Measurements from ENCODE around the gene POLR1F. TPM values are rescaled to one million over a fixed set of nuclear protein-coding genes. Genes with fewer than 3 reads are reported as not detected.

The POLR1F gene
- total RNA-seq, 2 donors from 2014 or later: 15.2 to 19.0 TPM

GRCh38 chr7:19665399-19666008 is 43.3 kb downstream of the POLR1F start:
- no peaks in the 10 kb centered on the region for H3K4me1 ChIP-seq (ENCODE audit: control insufficient read depth, insufficient read depth, low read length)
- Mint-ChIP-seq H3K27ac (no peak overlapping the region), H3K36me3 (ENCODE audit: low read depth) (no peaks in the 10 kb centered on the region), H3K4me3 (no peak overlapping the region), H3K4me1 (no peaks in the 10 kb centered on the region), H3K27me3 (ENCODE audit: insufficient read depth) (no peaks in the 10 kb centered on the region), H3K9me3 (no peaks in the 10 kb centered on the region)
- H3K9me3 ChIP-seq (ENCODE audit: control insufficient read depth, low read length): no peaks in the 10 kb centered on the region
- peaks cover 4% of the 10 kb centered on the region for H3K27me3 ChIP-seq (ENCODE audit: control insufficient read depth, insufficient read depth, low read length, poor library complexity, severe bottlenecking)
- H3K4me3 ChIP-seq (ENCODE audit: low read length): no peak overlapping the region
- WGBS, 2 experiments (ENCODE audit: insufficient coverage in 1 of 2, insufficient read length in 1 of 2): no CpG with 5 or more reads among the region's 1 CpG
- H3K27ac ChIP-seq (ENCODE audit: low read depth, low read length): no peak overlapping the region
- H3K9ac ChIP-seq (ENCODE audit: extremely low read depth, low read length, poor library complexity, severe bottlenecking): no peak overlapping the region
- TF ChIP-seq CTCF (conservative IDR thresholded peaks at IDR 0.05): peak; percentile 82
- H3K36me3 ChIP-seq (ENCODE audit: control insufficient read depth, insufficient read depth, low read length): no peaks in the 10 kb centered on the region
- DNase-seq: no peak

- Histone ChIP-seq H3K9me3 (ENCODE audit: control insufficient read depth, low read length) (no peaks in the 10 kb centered on the region), H3K27me3 (ENCODE audit: control insufficient read depth, insufficient read depth, low read length, poor library complexity, severe bottlenecking) (peaks cover 4% of the 10 kb centered on the region), H3K36me3 (ENCODE audit: control insufficient read depth, insufficient read depth, low read length) (no peaks in the 10 kb centered on the region), H3K4me3 (ENCODE audit: low read length) (no peak overlapping the region), H3K4me1 (ENCODE audit: control insufficient read depth, insufficient read depth, low read length) (no peaks in the 10 kb centered on the region), H3K9ac (ENCODE audit: extremely low read depth, low read length, poor library complexity, severe bottlenecking) (no peak overlapping the region), H3K27ac (ENCODE audit: low read depth, low read length) (no peak overlapping the region)
- no peak for DNase-seq
- H3K27ac Mint-ChIP-seq: no peak overlapping the region
- no peaks in the 10 kb centered on the region for H3K27me3 Mint-ChIP-seq (ENCODE audit: insufficient read depth)
- H3K4me1 Mint-ChIP-seq: no peaks in the 10 kb centered on the region
- no peaks in the 10 kb centered on the region for H3K9me3 Mint-ChIP-seq
- H3K36me3 Mint-ChIP-seq (ENCODE audit: low read depth): no peaks in the 10 kb centered on the region
- WGBS, 2 experiments (ENCODE audit: insufficient coverage in 1 of 2, insufficient read length in 1 of 2): 74 to 86% methylated on average over 1 to 3 of the region's 4 CpGs
- TF ChIP-seq CTCF (conservative IDR thresholded peaks at IDR 0.05): no peak
- H3K4me3 Mint-ChIP-seq: no peak overlapping the region
Observed at GRCh38 chr7:19663816-19664462, 44.9 kb downstream of the POLR1F start.

- Histone ChIP-seq H3K9ac (ENCODE audit: extremely low read depth, low read length, poor library complexity, severe bottlenecking) (no peak overlapping the region), H3K9me3 (ENCODE audit: control insufficient read depth, low read length) (peaks cover 6% of the 10 kb centered on the region), H3K4me3 (ENCODE audit: low read length) (no peak overlapping the region), H3K36me3 (ENCODE audit: control insufficient read depth, insufficient read depth, low read length) (no peaks in the 10 kb centered on the region), H3K4me1 (ENCODE audit: control insufficient read depth, insufficient read depth, low read length) (no peaks in the 10 kb centered on the region), H3K27ac (ENCODE audit: low read depth, low read length) (no peak overlapping the region), H3K27me3 (ENCODE audit: control insufficient read depth, insufficient read depth, low read length, poor library complexity, severe bottlenecking) (no peaks in the 10 kb centered on the region)
- 90 to 100% methylated on average over 1 to 2 of the region's 2 CpGs for WGBS, 2 experiments (ENCODE audit: insufficient coverage in 1 of 2, insufficient read length in 1 of 2)
- H3K27me3 Mint-ChIP-seq (ENCODE audit: insufficient read depth): no peaks in the 10 kb centered on the region
- H3K36me3 Mint-ChIP-seq (ENCODE audit: low read depth): no peaks in the 10 kb centered on the region
- DNase-seq: no peak
- H3K9me3 Mint-ChIP-seq: peaks cover 11% of the 10 kb centered on the region
- no peak for TF ChIP-seq CTCF (conservative IDR thresholded peaks at IDR 0.05)
- no peak overlapping the region for H3K4me3 Mint-ChIP-seq
- no peaks in the 10 kb centered on the region for H3K4me1 Mint-ChIP-seq
- no peak overlapping the region for H3K27ac Mint-ChIP-seq
Observed at GRCh38 chr7:19648791-19649190, 60.0 kb downstream of the POLR1F start.

Small RNA genes lying within 50 kb of the gene (microRNA-seq; reads per million reads assigned to microRNA genes)
- not detected for gene MIR3146 (ENCODE audit: borderline microRNAs expressed)

Other genes with a start within 250 kb of the POLR1F start
- gene TMEM196, start 64.6 kb upstream of the POLR1F start, total RNA-seq: not detected

All from endodermal cell (in vitro differentiated cells).